GM12878 (cell line): ENCODE measurements around the gene IKBIP. TPM values are rescaled to one million over a fixed set of nuclear protein-coding genes. Genes with fewer than 3 reads are reported as not detected.

Experiments used
- ATAC-seq: fragments of 200-7000 bp; cut with Tn5 transposase; 3 replicates; pipeline ENCODE4 v1.9.1; 2020; ENCODE audit warnings: mild to moderate bottlenecking, moderate library complexity
- BruUV-seq: library from RNA; stranded (reverse); fragments of 400-500 nt; replicated peaks from 2 replicates; lab custom pipeline; 2021; lab: Mats Ljungman, UMichigan
- CTCF ChIA-PET: fragments of 300-600 bp; sonication (Branson Sonifier 250); formaldehyde crosslinking; extraction: SDS; loops from one replicate; lab custom pipeline; 2021; ENCODE audit warnings: inconsistent platforms; lab: Yijun Ruan, JAX
- POLR2A ChIA-PET: fragments of 350-600 bp; formaldehyde crosslinking; extraction: SDS; loops from one replicate; lab custom pipeline; 2021; ENCODE audit warnings: inconsistent platforms; lab: Charles Lee
- RAD21 ChIA-PET: fragments of 300-600 bp; sonication (Branson Sonifier 250); formaldehyde crosslinking; loops from one replicate; lab custom pipeline; 2023; ENCODE audit warnings: antibody characterized with exemption; ENCODE audit not compliant: unreplicated experiment; lab: Charles Lee
- SMC1A ChIA-PET: fragments of 300-600 bp; sonication (Branson Sonifier 250); formaldehyde crosslinking; loops from one replicate; lab custom pipeline; 2023; ENCODE audit not compliant: unreplicated experiment, uncharacterized antibody; lab: Charles Lee
- DNase-seq: peaks from one replicate; pipeline ENCODE4 v3.0.0-alpha.2; 2011; ENCODE audit warnings: low read depth, low spot score
- FAIRE-seq: peaks from 3 replicates; lab custom pipeline; 2011; peaks lifted over from hg19 to GRCh38; lab: Jason Lieb, UNC
- H2AFZ ChIP-seq: 2 replicates; pipeline ENCODE4 v1.6.0; 2011; ENCODE audit warnings: low read depth, low read length, control low read depth; ENCODE audit not compliant: control insufficient read depth
- H3K27ac ChIP-seq: 2 replicates; pipeline ENCODE4 v1.5.1; 2011; ENCODE audit warnings: control low read depth; ENCODE audit not compliant: control insufficient read depth, insufficient read depth
- H3K27me3 ChIP-seq, 2 experiments: replicated peaks in 1 of 2; 2 replicates each; pipeline versions ENCODE4 v1.6.0 to v1.6.1; 2011; ENCODE audit warnings: low read length in 1 of 2; ENCODE audit not compliant: control insufficient read depth in 2 of 2, insufficient read depth in 2 of 2
- H3K36me3 ChIP-seq, 2 experiments: 2 replicates each; pipeline ENCODE4 v1.5.1; 2011; ENCODE audit warnings: low read length in 1 of 2; ENCODE audit not compliant: control insufficient read depth in 2 of 2, insufficient read depth in 2 of 2
- H3K4me1 ChIP-seq: 2 replicates; pipeline ENCODE4 v1.6.1; 2011; ENCODE audit warnings: mild to moderate bottlenecking, low read length, moderate library complexity, mixed read lengths; ENCODE audit not compliant: control insufficient read depth, insufficient read depth
- H3K4me2 ChIP-seq: 2 replicates; pipeline ENCODE4 v1.6.0; 2011; ENCODE audit warnings: control low read depth; ENCODE audit not compliant: control insufficient read depth, insufficient read depth
- H3K4me3 ChIP-seq: fragments of 200-600 bp; sonication (generic); 2 replicates; pipeline ENCODE4 v1.5.1; 2016
- H3K79me2 ChIP-seq: 2 replicates; pipeline ENCODE4 v1.6.0; 2011; ENCODE audit warnings: low read length; ENCODE audit not compliant: control insufficient read depth, insufficient read depth
- H3K9ac ChIP-seq: 2 replicates; pipeline ENCODE4 v1.8.0; 2011; ENCODE audit warnings: low read length, control low read depth, mixed read lengths; ENCODE audit not compliant: control insufficient read depth, insufficient read depth
- H3K9me3 ChIP-seq: replicated peaks from 3 replicates; pipeline ENCODE4 v1.5.1; 2011; ENCODE audit warnings: mild to moderate bottlenecking, low read length; ENCODE audit not compliant: control insufficient read depth, insufficient read depth
- H4K20me1 ChIP-seq: 2 replicates; pipeline ENCODE4 v1.6.0; 2011; ENCODE audit not compliant: control insufficient read depth, insufficient read depth
- ATF3 ChIP-seq: IDR thresholded peaks from 2 replicates; pipeline ENCODE4 v1.6.1; 2011; ENCODE audit warnings: low read depth, mild to moderate bottlenecking, low read length, moderate library complexity, borderline replicate concordance; ENCODE audit errors: extremely low read depth
- BMI1 ChIP-seq: fragments of 450-650 bp; IDR thresholded peaks from 2 replicates; pipeline ENCODE4 v1.6.1; 2016; ENCODE audit warnings: mild to moderate bottlenecking, moderate library complexity, borderline replicate concordance
- CBFB ChIP-seq: IDR thresholded peaks from 2 replicates; pipeline ENCODE4 v1.6.1; 2016; ENCODE audit warnings: antibody characterized with exemption, low read depth
- CEBPZ ChIP-seq: fragments of 150-350 bp; IDR thresholded peaks from 2 replicates; pipeline ENCODE4 v1.6.1; 2016; ENCODE audit warnings: low read depth, low read length
- CREM ChIP-seq: IDR thresholded peaks from 2 replicates; pipeline ENCODE4 v1.6.1; 2014; ENCODE audit warnings: antibody characterized with exemption, low read depth
- GATAD2B ChIP-seq: fragments of 450-650 bp; conservative IDR thresholded peaks from 2 replicates; pipeline ENCODE4 v1.6.1; 2017; ENCODE audit warnings: low read depth, mild to moderate bottlenecking, moderate library complexity
- IKZF2 ChIP-seq, 2 experiments: fragments of 450-650 bp; IDR thresholded peaks; 2 replicates each; pipeline ENCODE4 v1.6.1; 2017; ENCODE audit warnings: mild to moderate bottlenecking in 2 of 2, moderate library complexity in 2 of 2
- KAT2A ChIP-seq: conservative IDR thresholded peaks from 2 replicates; pipeline ENCODE4 v1.6.1; 2011; ENCODE audit warnings: low read depth, low read length; ENCODE audit not compliant: control insufficient read depth
- MEF2A ChIP-seq: IDR thresholded peaks from 2 replicates; pipeline ENCODE4 v1.6.1; 2011; ENCODE audit warnings: low read depth, mild to moderate bottlenecking, low read length, moderate library complexity; ENCODE audit not compliant: insufficient read depth
- MYB ChIP-seq: fragments of 150-350 bp; IDR thresholded peaks from 2 replicates; pipeline ENCODE4 v1.6.1; 2014; ENCODE audit warnings: mild to moderate bottlenecking, low read depth, low read length, borderline replicate concordance
- RFX5 ChIP-seq: IDR thresholded peaks from 2 replicates; pipeline ENCODE4 v1.6.1; 2011; ENCODE audit warnings: low read depth, low read length, improper control_type of control experiment
- TARDBP ChIP-seq: IDR thresholded peaks from 2 replicates; pipeline ENCODE4 v1.6.1; 2016; ENCODE audit warnings: borderline replicate concordance
- in situ Hi-C: fragments of 300-500 bp; cut with MboI; formaldehyde crosslinking; loops from 9 replicates; pipeline ENCODE4 v1.14.3; 2018; ENCODE audit warnings: mixed read lengths
- intact Hi-C: fragments of 100-400 bp; cut with micrococcal nuclease; formaldehyde crosslinking; loops from one replicate; pipeline ENCODE4 v1.14.2; 2022; ENCODE audit not compliant: unreplicated experiment
- polyA plus RNA-seq, 11 experiments: library from polyadenylated mRNA; depleted of rRNA in 4 of 11; unstranded in 6 of 11; stranded (reverse) in 5 of 11; fragments of >200 nt; fragmentation: Nextera tagmentation in 4 of 11; fragmentation: Illumina TruSeq in 1 of 11; extraction: Ambion mirVana in 4 of 11; extraction: Trizol in 1 of 11; gene quantifications; 1 replicate in 1 of 11; 2 replicates in 10 of 11; pipeline versions ENCODE4 v1.2.1 to v1.2.3, GENCODE V29; 2011 to 2016; ENCODE audit warnings: inconsistent platforms in 2 of 11, missing spikeins in 2 of 11, low read depth in 1 of 11
- total RNA-seq, 4 experiments: library from RNA; depleted of rRNA in 3 of 4; stranded (reverse); fragments of >200 nt in 3 of 4; fragmentation: Illumina TruSeq in 1 of 4; extraction: Trizol in 1 of 4; gene quantifications; 2 replicates each; pipeline versions ENCODE4 v1.2.1 to v1.2.3, GENCODE V29; 2013 to 2021

The IKBIP gene
- total and polyA plus RNA-seq, 10 of the 15 experiments (the other 5 are each of a cell fraction or from before 2014, with no cell fraction given) = 5.4 to 34.5 (median 18.4) TPM

GRCh38 chr12:98651328-98651727 is 6.7 kb upstream of the IKBIP start:
- no peaks in the 10 kb centered on the region for H3K4me1 ChIP-seq
- H3K4me3 ChIP-seq = no peak overlapping the region
- FAIRE-seq (no peak), DNase-seq (no peak), ATAC-seq (no peak)
- no peaks in the 10 kb centered on the region for H4K20me1 ChIP-seq
- H3K9me3 ChIP-seq = no peaks in the 10 kb centered on the region
- no peak for TF ChIP-seq MYB
- no peak for TF ChIP-seq KAT2A
- TF ChIP-seq TARDBP = no peak
- no peak for TF ChIP-seq MEF2A
- TF ChIP-seq ATF3 = no peak
- no peak for TF ChIP-seq BMI1
- TF ChIP-seq CEBPZ = no peak
- TF ChIP-seq IKZF2 (IDR thresholded peaks at IDR 0.05) = no peak
- TF ChIP-seq CREM = no peak
- no peak for TF ChIP-seq RFX5
- TF ChIP-seq CBFB = no peak
- no peak for TF ChIP-seq GATAD2B
- H3K9ac ChIP-seq = no peak overlapping the region
- peaks cover 0 to 5% of the 10 kb centered on the region in 2 experiments; a peak in 1 of 4 replicates for H3K36me3 ChIP-seq
- no TSS peak for BruUV-seq
- RAD21 ChIA-PET = interaction anchor here (1.0 to 7.4 kb wide), 9 partner anchors 10 to 347 kb away, joined by 3 to 66 read pairs (median 5); partner anchors contain the start of gene SLC25A3
- SMC1A ChIA-PET = interaction anchor here (1.0 to 7.7 kb wide), 14 partner anchors 11 to 231 kb away, joined by 3 to 107 read pairs (median 7); partner anchors contain the start of gene SLC25A3
- H3K27ac ChIP-seq = no peak overlapping the region
- CTCF ChIA-PET = interaction anchor here (0.8 to 7.7 kb wide), 15 partner anchors 11 to 160 kb away, joined by 3 to 134 read pairs (median 5); no protein-coding TSS in a partner anchor
- H3K4me2 ChIP-seq = no peak overlapping the region
- H3K79me2 ChIP-seq = peaks cover 14% of the 10 kb centered on the region
- POLR2A ChIA-PET = interaction anchor here (1.5 to 6.7 kb wide), 2 partner anchors 11 to 57 kb away, joined by 6 to 41 read pairs; partner anchors contain the start of gene SLC25A3
- no peaks in the 10 kb centered on the region for H3K27me3 ChIP-seq
- H2AFZ ChIP-seq = no peak overlapping the region
- intact Hi-C loops = no loop called here
- in situ Hi-C loops = no loop called here
